ENCODE measurements around the gene NCAPD3.
"Not testable (repeated sequence)": the region's sequence is repeated elsewhere in the genome, so short reads cannot be mapped to it uniquely, and the experiment has no call there.

The NCAPD3 gene, protein sequence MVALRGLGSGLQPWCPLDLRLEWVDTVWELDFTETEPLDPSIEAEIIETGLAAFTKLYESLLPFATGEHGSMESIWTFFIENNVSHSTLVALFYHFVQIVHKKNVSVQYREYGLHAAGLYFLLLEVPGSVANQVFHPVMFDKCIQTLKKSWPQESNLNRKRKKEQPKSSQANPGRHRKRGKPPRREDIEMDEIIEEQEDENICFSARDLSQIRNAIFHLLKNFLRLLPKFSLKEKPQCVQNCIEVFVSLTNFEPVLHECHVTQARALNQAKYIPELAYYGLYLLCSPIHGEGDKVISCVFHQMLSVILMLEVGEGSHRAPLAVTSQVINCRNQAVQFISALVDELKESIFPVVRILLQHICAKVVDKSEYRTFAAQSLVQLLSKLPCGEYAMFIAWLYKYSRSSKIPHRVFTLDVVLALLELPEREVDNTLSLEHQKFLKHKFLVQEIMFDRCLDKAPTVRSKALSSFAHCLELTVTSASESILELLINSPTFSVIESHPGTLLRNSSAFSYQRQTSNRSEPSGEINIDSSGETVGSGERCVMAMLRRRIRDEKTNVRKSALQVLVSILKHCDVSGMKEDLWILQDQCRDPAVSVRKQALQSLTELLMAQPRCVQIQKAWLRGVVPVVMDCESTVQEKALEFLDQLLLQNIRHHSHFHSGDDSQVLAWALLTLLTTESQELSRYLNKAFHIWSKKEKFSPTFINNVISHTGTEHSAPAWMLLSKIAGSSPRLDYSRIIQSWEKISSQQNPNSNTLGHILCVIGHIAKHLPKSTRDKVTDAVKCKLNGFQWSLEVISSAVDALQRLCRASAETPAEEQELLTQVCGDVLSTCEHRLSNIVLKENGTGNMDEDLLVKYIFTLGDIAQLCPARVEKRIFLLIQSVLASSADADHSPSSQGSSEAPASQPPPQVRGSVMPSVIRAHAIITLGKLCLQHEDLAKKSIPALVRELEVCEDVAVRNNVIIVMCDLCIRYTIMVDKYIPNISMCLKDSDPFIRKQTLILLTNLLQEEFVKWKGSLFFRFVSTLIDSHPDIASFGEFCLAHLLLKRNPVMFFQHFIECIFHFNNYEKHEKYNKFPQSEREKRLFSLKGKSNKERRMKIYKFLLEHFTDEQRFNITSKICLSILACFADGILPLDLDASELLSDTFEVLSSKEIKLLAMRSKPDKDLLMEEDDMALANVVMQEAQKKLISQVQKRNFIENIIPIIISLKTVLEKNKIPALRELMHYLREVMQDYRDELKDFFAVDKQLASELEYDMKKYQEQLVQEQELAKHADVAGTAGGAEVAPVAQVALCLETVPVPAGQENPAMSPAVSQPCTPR (N-terminal part only)

GRCh38 chr11:134223836-134224709, at the start of gene NCAPD3, which contains the start of gene VPS26B:
NCAPD3 (minus strand) TSS chr11:134223967; CDS start chr11:134223926, 41 bp downstream.
VPS26B (plus strand) TSS chr11:134224671; CDS start chr11:134225123, 452 bp downstream.
- DNase-seq (ENCODE audit: low read depth in 2 of 2): peak; percentile 94

DNA sequence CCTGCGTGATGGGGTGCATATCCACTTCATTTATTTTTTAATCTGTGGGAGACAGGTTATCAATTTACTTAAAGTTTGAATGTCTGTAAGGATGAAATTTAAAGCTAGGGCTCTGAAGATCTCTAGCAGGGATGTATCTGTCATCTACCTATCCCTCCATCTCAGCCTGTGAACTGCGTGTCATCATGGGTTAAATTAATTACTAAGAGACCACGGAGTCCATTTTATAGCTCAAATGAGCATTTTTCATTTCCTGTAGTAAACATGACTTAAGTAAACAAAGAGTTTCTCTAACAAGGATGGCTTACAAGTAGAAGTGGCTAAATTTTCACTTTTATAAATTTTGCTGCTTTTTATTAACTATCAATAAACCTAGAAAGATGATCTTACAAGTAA, 49.5 kb upstream of the NCAPD3 start:
- no peak for DNase-seq (ENCODE audit: low read depth in 2 of 2)

- no peak for DNase-seq (ENCODE audit: low read depth in 2 of 2)
These were observed 48.9 kb upstream of the NCAPD3 start for GRCh38 chr11:134272381-134273316.

DNA sequence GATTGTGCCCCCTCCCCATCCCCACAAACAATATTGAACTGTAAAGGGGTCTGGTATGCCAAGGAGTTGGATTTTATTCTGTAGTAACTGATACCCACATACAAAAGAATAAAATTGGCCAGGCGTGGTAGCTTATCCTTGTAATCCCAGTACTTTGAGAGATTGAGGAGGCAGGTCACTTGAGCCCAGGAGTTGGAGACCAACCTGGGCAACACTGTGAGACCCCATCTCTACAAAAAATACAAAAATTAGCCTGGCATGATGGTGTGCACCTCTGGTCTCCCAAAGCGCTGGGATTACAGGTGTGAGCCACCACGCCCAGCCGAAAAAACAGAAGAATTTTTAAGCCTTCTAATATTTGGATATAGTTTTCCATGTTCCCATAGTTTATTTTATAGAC, 48.2 kb upstream of the NCAPD3 start:
- no peak for DNase-seq (ENCODE audit: low read depth in 2 of 2)

- DNase-seq (ENCODE audit: low read depth in 2 of 2): no peak
These were observed 46.5 kb upstream of the NCAPD3 start for GRCh38 chr11:134270250-134270714.

DNA sequence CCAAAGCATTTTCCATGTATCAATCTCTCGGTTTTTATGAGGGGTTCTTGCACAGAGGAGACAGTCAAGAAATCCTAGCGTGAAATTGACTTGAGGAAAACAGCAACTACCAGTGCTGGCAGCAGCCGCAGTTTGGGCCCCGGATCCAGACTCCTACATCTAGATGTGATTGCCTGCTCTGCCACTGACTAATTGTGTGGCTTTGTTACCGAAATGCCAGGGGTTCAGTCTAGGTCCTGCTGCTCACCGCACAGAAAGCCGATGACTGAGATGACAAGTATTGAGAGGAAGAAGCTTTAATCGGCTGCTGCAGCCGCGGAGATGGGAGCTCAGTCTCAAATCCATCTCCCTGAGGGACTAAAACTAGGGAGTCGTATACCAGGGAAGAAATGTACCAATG, 44.2 kb upstream of the NCAPD3 start:
- no peak for DNase-seq (ENCODE audit: low read depth in 2 of 2)

GRCh38 chr11:134267461-134267860, 43.7 kb upstream of the NCAPD3 start:
- no peak for DNase-seq (ENCODE audit: low read depth in 2 of 2)

- no peak for DNase-seq (ENCODE audit: low read depth in 2 of 2)
These were observed 43.1 kb upstream of the NCAPD3 start for GRCh38 chr11:134266841-134267251.

DNA sequence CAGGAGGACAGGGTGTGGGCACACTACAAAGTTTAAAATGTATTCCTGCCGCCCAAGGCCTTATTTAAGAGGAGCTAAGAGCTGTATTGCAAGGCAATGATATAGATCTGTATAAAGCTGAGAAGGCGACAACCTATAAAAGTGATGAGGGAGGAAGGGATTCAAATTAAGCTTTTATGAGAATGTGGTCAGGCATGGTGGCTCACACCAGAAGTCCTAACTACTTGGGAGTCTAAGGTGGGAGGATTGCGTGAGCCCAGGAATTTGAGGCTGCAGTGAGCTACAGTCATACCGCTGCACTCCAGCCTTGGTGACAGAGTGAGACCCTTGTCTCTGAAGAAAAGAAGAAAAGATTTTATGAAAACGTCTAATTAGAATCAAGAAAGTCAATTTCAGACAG, 42.7 kb upstream of the NCAPD3 start:
- DNase-seq (ENCODE audit: low read depth in 2 of 2): no peak

DNA sequence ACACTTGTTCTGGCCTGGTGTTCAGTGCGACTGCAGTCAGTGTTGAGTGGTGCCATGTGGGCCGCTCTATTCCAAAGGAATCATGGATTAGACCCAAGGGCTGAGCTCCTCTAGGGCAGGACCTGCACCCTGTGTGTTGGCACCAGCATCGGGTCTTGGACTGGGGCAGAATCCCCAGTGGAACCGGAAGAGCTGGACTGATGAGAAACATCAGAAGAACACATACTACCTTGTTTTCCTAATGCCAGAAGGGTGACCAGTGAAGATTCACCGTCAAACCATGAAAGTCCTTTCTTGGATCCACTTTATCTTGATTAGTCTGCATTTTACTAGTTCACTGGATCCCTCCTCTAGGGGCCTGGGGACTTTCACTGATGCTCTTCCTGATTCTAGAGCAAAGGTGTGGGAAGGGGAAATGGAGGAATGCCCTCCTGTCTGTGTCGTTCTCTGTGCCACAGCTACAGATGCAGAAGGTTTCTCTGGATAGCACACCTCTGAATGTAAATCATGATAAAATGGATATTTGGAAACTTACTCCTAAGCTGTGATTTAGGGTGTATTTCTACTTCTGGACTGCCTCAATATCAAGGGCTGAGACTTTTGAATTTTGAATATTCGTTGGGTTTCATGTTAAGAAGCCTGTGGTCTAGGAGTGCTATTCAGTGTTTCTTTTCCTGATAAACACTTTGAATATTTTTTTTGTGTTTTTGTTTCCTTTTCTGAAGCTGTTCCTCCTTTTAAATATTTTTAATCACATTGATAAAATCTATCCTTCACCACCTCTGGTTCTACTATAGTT, 41.4 kb upstream of the NCAPD3 start:
- no peak for DNase-seq (ENCODE audit: low read depth in 2 of 2)

DNA sequence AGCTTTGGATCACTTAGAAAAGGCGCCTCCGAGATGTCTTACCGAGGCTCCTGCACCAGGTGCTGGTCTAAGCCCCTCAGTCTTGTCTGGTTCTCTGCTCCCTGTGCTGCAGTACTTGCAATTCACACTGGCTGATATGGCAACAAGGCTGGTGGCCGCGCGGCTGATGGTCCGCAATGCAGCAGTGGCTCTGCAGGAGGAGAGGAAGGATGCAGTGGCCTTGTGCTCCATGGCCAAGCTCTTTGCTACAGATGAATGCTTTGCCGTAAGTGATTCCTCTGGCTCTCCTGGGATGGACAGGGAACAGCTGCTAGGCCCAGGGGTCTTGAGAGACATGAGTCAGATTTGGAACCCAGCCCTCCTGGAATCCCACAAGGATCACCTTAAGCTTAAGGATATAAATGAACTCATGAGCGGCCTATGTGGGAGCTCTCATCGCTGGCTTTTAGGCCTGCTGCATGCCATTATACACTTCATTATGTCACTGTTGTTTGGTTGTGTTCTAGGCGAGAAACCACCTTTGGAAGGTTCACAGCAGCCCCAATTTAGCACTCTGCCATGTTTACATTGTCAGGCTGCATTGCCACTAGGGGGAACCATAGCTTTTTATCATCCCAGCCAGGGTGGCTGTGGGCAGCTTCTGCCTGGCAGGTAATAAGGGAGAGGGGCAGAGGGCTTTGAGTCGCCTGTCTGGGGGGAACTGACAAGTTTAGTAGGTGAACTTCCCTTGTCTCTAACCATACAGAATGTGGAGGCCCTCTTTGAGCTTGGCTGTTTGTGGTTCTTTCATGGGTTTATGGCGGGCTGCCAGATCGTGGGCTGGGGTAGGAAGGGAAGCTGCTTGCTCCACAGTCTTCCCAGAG, 38.1 kb upstream of the NCAPD3 start:
- peak; percentile 14 to 37 for DNase-seq (ENCODE audit: low read depth in 2 of 2)

- DNase-seq (ENCODE audit: low read depth in 2 of 2): no peak
These were observed 37.2 kb upstream of the NCAPD3 start for GRCh38 chr11:134260983-134261382.

DNA sequence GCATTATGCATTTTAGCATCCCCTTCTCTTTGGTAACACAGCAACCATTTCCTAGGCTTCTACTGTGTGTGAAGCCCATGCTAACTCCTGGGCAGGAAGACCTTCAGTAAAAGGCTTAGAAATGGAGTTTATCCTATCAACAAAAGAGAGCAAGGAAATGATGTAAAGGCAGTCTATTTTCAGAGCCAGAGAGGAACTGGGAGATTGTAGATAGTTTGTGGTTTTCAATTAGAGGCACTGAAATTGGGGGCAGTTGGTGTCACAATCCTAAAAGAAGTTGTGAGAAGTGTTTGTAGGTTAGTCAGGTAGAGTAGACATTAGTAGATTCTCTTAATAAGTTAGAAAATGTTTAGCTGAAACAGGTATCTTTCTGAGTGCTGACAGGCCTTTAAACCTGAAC, 36.7 kb upstream of the NCAPD3 start:
- DNase-seq (ENCODE audit: low read depth in 2 of 2): no peak

DNA sequence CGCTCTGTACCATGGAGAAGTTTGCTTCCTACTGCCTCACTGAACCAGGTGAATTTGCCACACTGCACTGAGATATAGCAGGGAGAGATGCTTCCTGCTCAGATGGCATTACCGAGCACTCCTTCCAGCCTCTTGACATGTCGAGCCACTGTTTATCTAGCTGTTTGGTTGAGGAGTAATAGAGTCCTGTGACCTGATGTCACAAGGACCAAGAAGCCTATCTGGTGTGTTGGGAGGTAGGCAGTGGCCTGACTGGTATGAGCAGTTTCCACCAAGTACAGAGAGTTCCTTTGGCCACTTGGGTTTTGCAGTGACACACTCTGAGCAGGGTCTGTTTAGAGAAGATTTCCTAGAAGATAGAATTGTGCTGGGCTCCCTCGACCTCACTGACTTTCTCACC, 34.8 kb upstream of the NCAPD3 start:
- no peak for DNase-seq (ENCODE audit: low read depth in 2 of 2)

DNA sequence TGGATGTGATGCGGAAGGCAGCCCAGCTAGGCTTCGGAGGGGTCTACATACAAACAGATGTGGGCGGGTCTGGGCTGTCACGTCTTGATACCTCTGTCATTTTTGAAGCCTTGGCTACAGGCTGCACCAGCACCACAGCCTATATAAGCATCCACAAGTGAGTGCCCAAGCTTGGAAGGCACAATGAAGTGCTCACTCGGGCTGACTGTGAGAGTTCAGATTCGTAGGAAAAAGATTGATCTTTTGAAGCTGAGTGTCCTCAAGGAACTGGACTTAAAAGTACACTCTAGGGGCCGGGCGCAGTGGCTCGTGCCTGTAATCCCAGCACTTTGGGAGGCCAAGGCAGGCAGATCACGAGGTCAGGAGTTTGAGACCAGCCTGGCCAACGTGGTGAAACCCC, 33.3 kb upstream of the NCAPD3 start:
- DNase-seq (ENCODE audit: low read depth in 2 of 2): no peak

DNA sequence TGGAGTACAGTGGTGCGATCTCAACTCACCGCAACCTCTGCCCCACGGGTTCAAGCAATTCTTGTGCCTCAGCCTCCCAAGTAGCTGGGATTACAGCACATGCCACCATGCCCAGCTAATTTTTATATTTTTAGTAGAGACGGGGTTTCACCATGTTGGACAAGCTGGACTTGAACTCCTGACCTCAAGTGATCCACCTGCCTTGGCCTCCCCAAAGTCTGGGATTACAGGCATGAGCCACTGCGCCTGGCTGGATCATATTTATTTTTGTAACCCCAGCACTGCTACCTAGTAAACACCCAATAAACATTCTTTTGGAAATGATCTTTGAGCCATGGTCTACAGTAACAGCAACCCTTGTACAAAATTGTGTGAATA, 31.4 kb upstream of the NCAPD3 start:
- not testable (repeated sequence) for DNase-seq (ENCODE audit: low read depth in 2 of 2)

GRCh38 chr11:134254433-134255183, 30.8 kb upstream of the NCAPD3 start:
- no peak for DNase-seq (ENCODE audit: low read depth in 2 of 2)

Measured in stimulated activated CD4-positive, alpha-beta T cell treated with anti-CD3 and anti-CD28 coated beads, Interleukin-1b, Interleukin-23, amount 100 ng/mL, for 4 hours (primary cell).